H1 (cell line): ENCODE data around the gene RASAL2. TPM values are rescaled to one million over a fixed set of nuclear protein-coding genes. Genes with fewer than 3 reads are reported as not detected.

Experiments used
- CTCF ChIA-PET: fragments of 300-600 bp; sonication (Branson Sonifier 250); formaldehyde crosslinking; loops from one replicate; lab custom pipeline; 2021; ENCODE audit not compliant: partially characterized antibody; lab: Charles Lee
- POLR2A ChIA-PET: fragments of 300-600 bp; sonication (Branson Sonifier 250); formaldehyde crosslinking; loops from one replicate; lab custom pipeline; 2021; ENCODE audit warnings: inconsistent platforms; ENCODE audit not compliant: partially characterized antibody; lab: Charles Lee
- DNase-seq, 2 experiments: peaks; one replicate each; pipeline versions ENCODE4 v3.0.0 to v3.0.0-alpha.2; 2010 to 2022; ENCODE audit warnings: low spot score in 2 of 2, low read depth in 1 of 2, mixed read lengths in 1 of 2
- FAIRE-seq: peaks from 2 replicates; lab custom pipeline; 2011; peaks lifted over from hg19 to GRCh38; lab: Jason Lieb, UNC
- H2AFZ ChIP-seq: 2 replicates; pipeline ENCODE4 v1.8.1; 2012; ENCODE audit warnings: low read length, inconsistent platforms
- H2AK5ac ChIP-seq: 2 replicates; pipeline ENCODE4 v1.6.1; 2013; ENCODE audit warnings: low read depth, low read length
- H2BK120ac ChIP-seq: replicated peaks from 2 replicates; pipeline ENCODE3; 2013; ENCODE audit warnings: low read depth, low read length, inconsistent platforms
- H2BK12ac ChIP-seq: 2 replicates; pipeline ENCODE4 v1.6.1; 2013; ENCODE audit warnings: low read depth, low read length
- H2BK15ac ChIP-seq: 2 replicates; pipeline ENCODE4 v1.6.1; 2013; ENCODE audit warnings: low read length
- H2BK20ac ChIP-seq: 2 replicates; pipeline ENCODE4 v1.6.1; 2013; ENCODE audit warnings: low read length
- H2BK5ac ChIP-seq: 2 replicates; pipeline ENCODE4 v1.6.1; 2013; ENCODE audit warnings: low read depth, low read length
- H3K14ac ChIP-seq: 2 replicates; pipeline ENCODE4 v1.6.1; 2013; ENCODE audit warnings: inconsistent platforms; ENCODE audit not compliant: insufficient read length
- H3K18ac ChIP-seq: 2 replicates; pipeline ENCODE4 v1.6.1; 2013; ENCODE audit warnings: low read length; ENCODE audit errors: extremely low read depth
- H3K23ac ChIP-seq: 2 replicates; pipeline ENCODE4 v1.6.1; 2013; ENCODE audit warnings: inconsistent platforms; ENCODE audit not compliant: insufficient read length
- H3K23me2 ChIP-seq: 2 replicates; pipeline ENCODE4 v1.6.1; 2013; ENCODE audit warnings: low read depth, low read length
- H3K27ac ChIP-seq: 2 replicates; pipeline ENCODE4 v1.6.1; 2011; ENCODE audit warnings: low read depth, low read length, inconsistent platforms
- H3K27me3 ChIP-seq, 4 experiments: replicated peaks in 1 of 4; 1 replicate in 1 of 4; 2 replicates in 3 of 4; pipeline versions ENCODE4 v1.6.1 to v1.8.1; 2011 to 2013; ENCODE audit warnings: low read length in 3 of 4, mild to moderate bottlenecking in 3 of 4, inconsistent platforms in 2 of 4, mixed read lengths in 2 of 4, moderate library complexity in 1 of 4; ENCODE audit not compliant: control insufficient read depth in 3 of 4, insufficient read depth in 3 of 4; ENCODE audit errors: extremely low read depth in 1 of 4
- H3K36me3 ChIP-seq, 4 experiments: 2 replicates each; pipeline versions ENCODE4 v1.6.1 to v1.8.1; 2011 to 2013; ENCODE audit warnings: mild to moderate bottlenecking in 4 of 4, low read length in 3 of 4, moderate library complexity in 2 of 4, control low read depth in 1 of 4, inconsistent platforms in 1 of 4; ENCODE audit not compliant: insufficient read depth in 4 of 4, control insufficient read depth in 2 of 4
- H3K4ac ChIP-seq: replicated peaks from 2 replicates; pipeline ENCODE3; 2013; ENCODE audit warnings: low read length, low read depth, mixed read lengths, inconsistent platforms; ENCODE audit not compliant: insufficient read length
- H3K4me1 ChIP-seq, 4 experiments: replicated peaks in 1 of 4; 1 replicate in 1 of 4; 2 replicates in 3 of 4; pipeline versions ENCODE4 v1.6.1 to v1.8.1; 2011 to 2013; ENCODE audit warnings: low read length in 3 of 4, inconsistent platforms in 2 of 4, mixed read lengths in 1 of 4; ENCODE audit not compliant: insufficient read depth in 4 of 4, control insufficient read depth in 3 of 4
- H3K4me2 ChIP-seq, 2 experiments: 2 replicates each; pipeline versions ENCODE4 v1.6.1 to v1.8.1; 2011 to 2013; ENCODE audit warnings: low read depth in 2 of 2, low read length in 2 of 2, control low read depth in 1 of 2, inconsistent platforms in 1 of 2, mild to moderate bottlenecking in 1 of 2; ENCODE audit not compliant: insufficient read depth in 1 of 2
- H3K4me3 ChIP-seq, 4 experiments: fragments of 200-600, 300-600 bp in 1 of 4; sonication (generic), shearing (Covaris generic), sonication (Bioruptor Twin) in 1 of 4; 2 replicates each; pipeline versions ENCODE4 v1.5.1 to v1.8.1; 2011 to 2016; ENCODE audit warnings: low read length in 4 of 4, low read depth in 3 of 4, control low read depth in 2 of 4, inconsistent platforms in 2 of 4, mild to moderate bottlenecking in 2 of 4, mixed read lengths in 1 of 4, moderate library complexity in 1 of 4; ENCODE audit not compliant: insufficient read depth in 2 of 4; ENCODE audit errors: extremely low read depth in 1 of 4
- H3K56ac ChIP-seq: replicated peaks from 2 replicates; pipeline ENCODE3; 2013; ENCODE audit warnings: low read depth, mild to moderate bottlenecking, mixed read lengths, low read length, inconsistent platforms; ENCODE audit not compliant: insufficient read length
- H3K79me1 ChIP-seq: 2 replicates; pipeline ENCODE4 v1.6.1; 2013; ENCODE audit warnings: low read depth, low read length, control low read depth
- H3K79me2 ChIP-seq, 2 experiments: 2 replicates each; pipeline versions ENCODE4 v1.6.1 to v1.8.1; 2012 to 2013; ENCODE audit warnings: low read length in 2 of 2, mild to moderate bottlenecking in 2 of 2, inconsistent platforms in 1 of 2; ENCODE audit not compliant: insufficient read depth in 2 of 2, control insufficient read depth in 1 of 2
- H3K9ac ChIP-seq, 4 experiments: replicated peaks in 1 of 4; 1 replicate in 1 of 4; 2 replicates in 3 of 4; pipeline versions ENCODE4 v1.6.1 to v1.8.1; 2011 to 2013; ENCODE audit warnings: low read depth in 3 of 4, low read length in 3 of 4, control low read depth in 2 of 4, mild to moderate bottlenecking in 2 of 4, moderate library complexity in 2 of 4, inconsistent platforms in 1 of 4; ENCODE audit errors: extremely low read depth in 1 of 4
- H3K9me3 ChIP-seq, 2 experiments: 2 replicates each; pipeline versions ENCODE4 v1.6.1 to v1.8.1; 2012 to 2013; ENCODE audit warnings: mild to moderate bottlenecking in 2 of 2, moderate library complexity in 2 of 2, control low read depth in 1 of 2, inconsistent platforms in 1 of 2, low read depth in 1 of 2, low read length in 1 of 2, mixed read lengths in 1 of 2; ENCODE audit not compliant: insufficient read depth in 2 of 2
- H4K20me1 ChIP-seq, 2 experiments: replicated peaks in 1 of 2; 2 replicates each; pipeline versions ENCODE3 to v1.8.1; 2011 to 2013; ENCODE audit warnings: inconsistent platforms in 2 of 2, low read length in 2 of 2, mild to moderate bottlenecking in 1 of 2; ENCODE audit not compliant: insufficient read depth in 2 of 2, control insufficient read depth in 1 of 2
- H4K5ac ChIP-seq: 2 replicates; pipeline ENCODE4 v1.6.1; 2013; ENCODE audit warnings: low read length, low read depth, mixed read lengths, inconsistent platforms; ENCODE audit not compliant: insufficient read length
- H4K8ac ChIP-seq: 2 replicates; pipeline ENCODE4 v1.8.0; 2013; ENCODE audit warnings: mild to moderate bottlenecking, moderate library complexity, low read length, inconsistent platforms; ENCODE audit not compliant: insufficient read depth; ENCODE audit errors: extremely low read depth
- H4K91ac ChIP-seq: replicated peaks from 2 replicates; pipeline ENCODE3; 2013; ENCODE audit warnings: low read length, mixed read lengths, inconsistent platforms; ENCODE audit not compliant: insufficient read length
- RBBP5 ChIP-seq: IDR thresholded peaks from 2 replicates; pipeline ENCODE4 v1.7.1; 2012; ENCODE audit warnings: low read depth, mild to moderate bottlenecking, inconsistent platforms, low read length, moderate library complexity, borderline replicate concordance
- TEAD4 ChIP-seq: IDR thresholded peaks from 2 replicates; pipeline ENCODE4 v1.6.1; 2012; ENCODE audit warnings: low read depth, low read length, inconsistent platforms, mixed read lengths
- WGBS, 2 experiments: shearing (Covaris generic) in 1 of 2; methylation state at CpG; one replicate each; pipeline versions ENCODE4 v1.1.6 to v1.1.7; 2013 to 2015; ENCODE audit warnings: low lambda C conversion rate in 2 of 2, mixed read lengths in 2 of 2, inconsistent platforms in 1 of 2, low coverage in 1 of 2, missing lambda C conversion rate in 1 of 2; ENCODE audit not compliant: insufficient replicate concordance in 2 of 2, insufficient coverage in 1 of 2, insufficient read length in 1 of 2; ENCODE audit errors: extremely low coverage in 1 of 2, missing lambda C conversion rate in 1 of 2; 5-methylcytosine and 5-hydroxymethylcytosine counted together
- polyA plus RNA-seq, 7 experiments: library from polyadenylated mRNA; depleted of rRNA in 3 of 7; stranded (reverse) in 5 of 7; unstranded in 2 of 7; fragments of >200 nt in 5 of 7; fragments of 200-250 nt in 2 of 7; gene quantifications; 1 replicate in 5 of 7; 2 replicates in 1 of 7; 4 replicates in 1 of 7; pipeline versions ENCODE4 v1.2.1 to v1.2.3, GENCODE V29; 2011 to 2013; ENCODE audit warnings: missing spikeins in 2 of 7, mixed read lengths in 2 of 7
- total RNA-seq: library from RNA; stranded (reverse); fragmentation: NEBNext Ultra II Directional; extraction: Animal tissue kit (Norgen Biotek cat#: 25700); gene quantifications from 2 replicates; pipeline ENCODE4 v1.2.1, GENCODE V29; 2021

Gene RASAL2
- total and polyA plus RNA-seq, 2 of the 8 experiments (the other 6 are each of a cell fraction or from before 2014, with no cell fraction given), result 15.9 to 32.5 TPM

GRCh38 chr1:178166429-178167024, 72.6 kb downstream of the RASAL2 start:
- Histone ChIP-seq H4K91ac (no peak overlapping the region), H3K9ac (no peak overlapping the region), H3K27me3 (no peaks in the 10 kb centered on the region), H4K5ac (no peak overlapping the region), H2AFZ (no peak overlapping the region), H3K27ac (no peak overlapping the region), H3K79me2 (peaks cover 0 to 37% of the 10 kb centered on the region in 2 experiments; a peak in 2 of 4 replicates), H3K23ac (no peak overlapping the region), H3K4me1 (no peaks in the 10 kb centered on the region)
- POLR2A ChIA-PET, result no interaction called here
- CTCF ChIA-PET, result interaction anchor here (0.7 kb wide), 1 partner anchor 134 kb away, joined by 4 read pairs; no protein-coding TSS in a partner anchor
- no peak for TF ChIP-seq TEAD4
- no peak for TF ChIP-seq RBBP5
- TF ChIP-seq, all 59 proteins: peak for 0
- Histone ChIP-seq H2BK20ac (no peak overlapping the region), H3K36me3 (no peaks in the 10 kb centered on the region), H3K4me3 (no peak overlapping the region), H4K20me1 (no peaks in the 10 kb centered on the region), H2BK5ac (no peak overlapping the region), H3K4me2 (no peak overlapping the region), H3K18ac (no peak overlapping the region), H3K56ac (no peak overlapping the region), H3K4ac (no peak overlapping the region), H4K8ac (no peak overlapping the region), H2BK15ac (no peak overlapping the region), H2BK12ac (no peak overlapping the region), H3K9me3 (no peaks in the 10 kb centered on the region), H3K79me1 (peaks cover 3% of the 10 kb centered on the region; the same call in 1 of the 2 replicates), H2AK5ac (no peak overlapping the region), H3K23me2 (no peaks in the 10 kb centered on the region), H3K14ac (no peak overlapping the region), H2BK120ac (no peak overlapping the region)
- WGBS, 2 experiments, result 84% methylated on average over 1 of the region's 1 CpG; no CpG with 5 or more reads in 1 of the 2 experiments
- FAIRE-seq (peak; percentile 28), DNase-seq (no peak)
